H1 (cell line): ENCODE results near the gene SPOCK2. TPM values are rescaled to one million over a fixed set of nuclear protein-coding genes. Genes with fewer than 3 reads are reported as not detected.

Source experiments
- BRCA1 ChIP-seq: IDR thresholded peaks from 2 replicates; pipeline ENCODE4 v1.6.1; 2012; ENCODE audit warnings: low read depth, low read length, improper control_type of control experiment
- POLR2A ChIP-seq, 2 experiments: IDR thresholded peaks; 1 replicate in 1 of 2; 2 replicates in 1 of 2; pipeline ENCODE4 v1.6.1; 2011; ENCODE audit warnings: low read depth in 2 of 2, low read length in 2 of 2, mild to moderate bottlenecking in 2 of 2; ENCODE audit errors: control extremely low read depth in 1 of 2
- SUZ12 ChIP-seq: fragments of 200-600 bp; sonication (generic); IDR thresholded peaks from 2 replicates; pipeline ENCODE4 v1.6.1; 2012; ENCODE audit warnings: mild to moderate bottlenecking, inconsistent platforms, low read length, moderate library complexity, mixed read lengths
- YY1 ChIP-seq: IDR thresholded peaks from 2 replicates; pipeline ENCODE4 v1.6.1; 2011; ENCODE audit warnings: low read depth, mild to moderate bottlenecking, low read length
- polyA plus RNA-seq, 7 experiments: library from polyadenylated mRNA; depleted of rRNA in 3 of 7; stranded (reverse) in 5 of 7; unstranded in 2 of 7; fragments of >200 nt in 5 of 7; fragments of 200-250 nt in 2 of 7; gene quantifications; 1 replicate in 5 of 7; 2 replicates in 1 of 7; 4 replicates in 1 of 7; pipeline versions ENCODE4 v1.2.1 to v1.2.3, GENCODE V29; 2011 to 2013; ENCODE audit warnings: missing spikeins in 2 of 7, mixed read lengths in 2 of 7
- total RNA-seq: library from RNA; stranded (reverse); fragmentation: NEBNext Ultra II Directional; extraction: Animal tissue kit (Norgen Biotek cat#: 25700); gene quantifications from 2 replicates; pipeline ENCODE4 v1.2.1, GENCODE V29; 2021
- TF ChIP-seq, protein P1 (sequence below): fragments of 300-600 bp; sonication (generic); IDR thresholded peaks from 2 replicates; pipeline ENCODE4 v1.7.1; 2012; ENCODE audit warnings: low read length, moderate library complexity, mild to moderate bottlenecking, inconsistent platforms; ENCODE audit not compliant: insufficient replicate concordance
- TF ChIP-seq, protein P2 (sequence below): IDR thresholded peaks from 2 replicates; pipeline ENCODE4 v1.6.1; 2011; ENCODE audit warnings: low read length, improper control_type of control experiment

Gene SPOCK2
- total and polyA plus RNA-seq, 2 of the 8 experiments (the other 6 are each of a cell fraction or from before 2014, with no cell fraction given): 1.5 to 1.9 TPM

DNA sequence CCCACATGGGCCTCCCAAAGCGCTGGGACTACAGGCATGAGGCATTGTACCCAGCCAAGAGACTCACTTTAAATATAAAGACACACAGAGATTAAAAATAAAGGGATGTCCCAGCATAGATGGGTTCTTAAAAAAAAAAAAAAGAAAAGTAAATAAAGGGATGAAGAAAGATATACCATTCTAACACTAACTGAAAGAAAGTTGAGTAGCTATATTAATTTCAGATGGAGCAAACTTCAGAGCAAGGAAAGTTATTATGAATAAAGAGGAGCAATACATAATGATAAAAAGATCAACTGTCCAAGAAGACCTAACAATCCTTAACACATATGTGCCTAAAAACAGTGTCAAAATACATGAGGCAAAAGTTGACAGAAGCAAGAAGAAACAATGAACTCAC lies 33.0 kb upstream of the SPOCK2 start (continued):
- TF ChIP-seq, protein P1, sequence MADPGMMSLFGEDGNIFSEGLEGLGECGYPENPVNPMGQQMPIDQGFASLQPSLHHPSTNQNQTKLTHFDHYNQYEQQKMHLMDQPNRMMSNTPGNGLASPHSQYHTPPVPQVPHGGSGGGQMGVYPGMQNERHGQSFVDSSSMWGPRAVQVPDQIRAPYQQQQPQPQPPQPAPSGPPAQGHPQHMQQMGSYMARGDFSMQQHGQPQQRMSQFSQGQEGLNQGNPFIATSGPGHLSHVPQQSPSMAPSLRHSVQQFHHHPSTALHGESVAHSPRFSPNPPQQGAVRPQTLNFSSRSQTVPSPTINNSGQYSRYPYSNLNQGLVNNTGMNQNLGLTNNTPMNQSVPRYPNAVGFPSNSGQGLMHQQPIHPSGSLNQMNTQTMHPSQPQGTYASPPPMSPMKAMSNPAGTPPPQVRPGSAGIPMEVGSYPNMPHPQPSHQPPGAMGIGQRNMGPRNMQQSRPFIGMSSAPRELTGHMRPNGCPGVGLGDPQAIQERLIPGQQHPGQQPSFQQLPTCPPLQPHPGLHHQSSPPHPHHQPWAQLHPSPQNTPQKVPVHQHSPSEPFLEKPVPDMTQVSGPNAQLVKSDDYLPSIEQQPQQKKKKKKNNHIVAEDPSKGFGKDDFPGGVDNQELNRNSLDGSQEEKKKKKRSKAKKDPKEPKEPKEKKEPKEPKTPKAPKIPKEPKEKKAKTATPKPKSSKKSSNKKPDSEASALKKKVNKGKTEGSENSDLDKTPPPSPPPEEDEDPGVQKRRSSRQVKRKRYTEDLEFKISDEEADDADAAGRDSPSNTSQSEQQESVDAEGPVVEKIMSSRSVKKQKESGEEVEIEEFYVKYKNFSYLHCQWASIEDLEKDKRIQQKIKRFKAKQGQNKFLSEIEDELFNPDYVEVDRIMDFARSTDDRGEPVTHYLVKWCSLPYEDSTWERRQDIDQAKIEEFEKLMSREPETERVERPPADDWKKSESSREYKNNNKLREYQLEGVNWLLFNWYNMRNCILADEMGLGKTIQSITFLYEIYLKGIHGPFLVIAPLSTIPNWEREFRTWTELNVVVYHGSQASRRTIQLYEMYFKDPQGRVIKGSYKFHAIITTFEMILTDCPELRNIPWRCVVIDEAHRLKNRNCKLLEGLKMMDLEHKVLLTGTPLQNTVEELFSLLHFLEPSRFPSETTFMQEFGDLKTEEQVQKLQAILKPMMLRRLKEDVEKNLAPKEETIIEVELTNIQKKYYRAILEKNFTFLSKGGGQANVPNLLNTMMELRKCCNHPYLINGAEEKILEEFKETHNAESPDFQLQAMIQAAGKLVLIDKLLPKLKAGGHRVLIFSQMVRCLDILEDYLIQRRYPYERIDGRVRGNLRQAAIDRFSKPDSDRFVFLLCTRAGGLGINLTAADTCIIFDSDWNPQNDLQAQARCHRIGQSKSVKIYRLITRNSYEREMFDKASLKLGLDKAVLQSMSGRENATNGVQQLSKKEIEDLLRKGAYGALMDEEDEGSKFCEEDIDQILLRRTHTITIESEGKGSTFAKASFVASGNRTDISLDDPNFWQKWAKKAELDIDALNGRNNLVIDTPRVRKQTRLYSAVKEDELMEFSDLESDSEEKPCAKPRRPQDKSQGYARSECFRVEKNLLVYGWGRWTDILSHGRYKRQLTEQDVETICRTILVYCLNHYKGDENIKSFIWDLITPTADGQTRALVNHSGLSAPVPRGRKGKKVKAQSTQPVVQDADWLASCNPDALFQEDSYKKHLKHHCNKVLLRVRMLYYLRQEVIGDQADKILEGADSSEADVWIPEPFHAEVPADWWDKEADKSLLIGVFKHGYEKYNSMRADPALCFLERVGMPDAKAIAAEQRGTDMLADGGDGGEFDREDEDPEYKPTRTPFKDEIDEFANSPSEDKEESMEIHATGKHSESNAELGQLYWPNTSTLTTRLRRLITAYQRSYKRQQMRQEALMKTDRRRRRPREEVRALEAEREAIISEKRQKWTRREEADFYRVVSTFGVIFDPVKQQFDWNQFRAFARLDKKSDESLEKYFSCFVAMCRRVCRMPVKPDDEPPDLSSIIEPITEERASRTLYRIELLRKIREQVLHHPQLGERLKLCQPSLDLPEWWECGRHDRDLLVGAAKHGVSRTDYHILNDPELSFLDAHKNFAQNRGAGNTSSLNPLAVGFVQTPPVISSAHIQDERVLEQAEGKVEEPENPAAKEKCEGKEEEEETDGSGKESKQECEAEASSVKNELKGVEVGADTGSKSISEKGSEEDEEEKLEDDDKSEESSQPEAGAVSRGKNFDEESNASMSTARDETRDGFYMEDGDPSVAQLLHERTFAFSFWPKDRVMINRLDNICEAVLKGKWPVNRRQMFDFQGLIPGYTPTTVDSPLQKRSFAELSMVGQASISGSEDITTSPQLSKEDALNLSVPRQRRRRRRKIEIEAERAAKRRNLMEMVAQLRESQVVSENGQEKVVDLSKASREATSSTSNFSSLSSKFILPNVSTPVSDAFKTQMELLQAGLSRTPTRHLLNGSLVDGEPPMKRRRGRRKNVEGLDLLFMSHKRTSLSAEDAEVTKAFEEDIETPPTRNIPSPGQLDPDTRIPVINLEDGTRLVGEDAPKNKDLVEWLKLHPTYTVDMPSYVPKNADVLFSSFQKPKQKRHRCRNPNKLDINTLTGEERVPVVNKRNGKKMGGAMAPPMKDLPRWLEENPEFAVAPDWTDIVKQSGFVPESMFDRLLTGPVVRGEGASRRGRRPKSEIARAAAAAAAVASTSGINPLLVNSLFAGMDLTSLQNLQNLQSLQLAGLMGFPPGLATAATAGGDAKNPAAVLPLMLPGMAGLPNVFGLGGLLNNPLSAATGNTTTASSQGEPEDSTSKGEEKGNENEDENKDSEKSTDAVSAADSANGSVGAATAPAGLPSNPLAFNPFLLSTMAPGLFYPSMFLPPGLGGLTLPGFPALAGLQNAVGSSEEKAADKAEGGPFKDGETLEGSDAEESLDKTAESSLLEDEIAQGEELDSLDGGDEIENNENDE: no peak
- TF ChIP-seq, protein P2, sequence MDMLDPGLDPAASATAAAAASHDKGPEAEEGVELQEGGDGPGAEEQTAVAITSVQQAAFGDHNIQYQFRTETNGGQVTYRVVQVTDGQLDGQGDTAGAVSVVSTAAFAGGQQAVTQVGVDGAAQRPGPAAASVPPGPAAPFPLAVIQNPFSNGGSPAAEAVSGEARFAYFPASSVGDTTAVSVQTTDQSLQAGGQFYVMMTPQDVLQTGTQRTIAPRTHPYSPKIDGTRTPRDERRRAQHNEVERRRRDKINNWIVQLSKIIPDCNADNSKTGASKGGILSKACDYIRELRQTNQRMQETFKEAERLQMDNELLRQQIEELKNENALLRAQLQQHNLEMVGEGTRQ: no peak
- TF ChIP-seq YY1: no peak
- TF ChIP-seq SUZ12: no peak
- TF ChIP-seq POLR2A (IDR thresholded peaks at IDR 0.05; ENCODE audit: control extremely low read depth in 1 of 2, low read depth in 2 of 2, low read length in 2 of 2): no peak
- no peak for TF ChIP-seq BRCA1
